HG03066 (cell line): Measurements from ENCODE around the gene RAET1E.
"Not testable (repeated sequence)": the region's sequence is repeated elsewhere in the genome, so short reads cannot be mapped to it uniquely, and the experiment has no call there.

Experiments used
- ATAC-seq: cut with Tn5 transposase; IDR thresholded peaks from one replicate; pipeline ENCODE4 v1.9.1; 2021; ENCODE audit warnings: low read depth; ENCODE audit not compliant: unreplicated experiment

Gene RAET1E

GRCh38 chr6:149848343-149848742 lies 49.6 kb downstream of the RAET1E start:
- not testable (repeated sequence) for ATAC-seq
